ENCODE measurements around the gene IRF2BP1. TPM values are rescaled to one million over a fixed set of nuclear protein-coding genes. Genes with fewer than 3 reads are reported as not detected.

The IRF2BP1 gene
- total and polyA plus RNA-seq, 2 of the 13 experiments (the other 11 are each of a cell fraction or from before 2014, with no cell fraction given), result 4.3 to 14.3 TPM

- TF ChIP-seq SNAPC4 (CRISPR knock-in tag; IDR thresholded peaks at IDR 0.05) (peak; percentile 68; the same call in 1 of the 2 replicates), GATAD2A (CRISPR knock-in tag; IDR thresholded peaks at IDR 0.05) (peak; percentile 28; the same call in 1 of the 2 replicates), DMTF1 (CRISPR knock-in tag; IDR thresholded peaks at IDR 0.05) (no peak), FOXC1 (CRISPR knock-in tag; IDR thresholded peaks at IDR 0.05; ENCODE audit: borderline replicate concordance) (no peak), KDM4B (CRISPR knock-in tag; IDR thresholded peaks at IDR 0.05) (no peak), ZMYM2 (CRISPR knock-in tag; IDR thresholded peaks at IDR 0.05) (peak; percentile 89), AHR (CRISPR knock-in tag; IDR thresholded peaks at IDR 0.05) (0 out of 2 replicates have a peak, but pooled peaks have one; percentile 14), RAD21 (CRISPR knock-in tag; IDR thresholded peaks at IDR 0.05) (peak; percentile 98), ATF6 (CRISPR knock-in tag; conservative IDR thresholded peaks at IDR 0.05) (peak; percentile 29; the same call in 1 of the 2 replicates), ZNF747 (CRISPR knock-in tag; IDR thresholded peaks at IDR 0.05; ENCODE audit: borderline replicate concordance) (peak; percentile 10; the same call in 1 of the 2 replicates), SATB2 (CRISPR knock-in tag; IDR thresholded peaks at IDR 0.05) (no peak), ARID5B (CRISPR knock-in tag; IDR thresholded peaks at IDR 0.05) (peak; percentile 49; the same call in 1 of the 2 replicates), PHF21A (CRISPR knock-in tag; IDR thresholded peaks at IDR 0.05) (peak; percentile 57; the same call in 1 of the 2 replicates)
- TF ChIP-seq, protein P1, sequence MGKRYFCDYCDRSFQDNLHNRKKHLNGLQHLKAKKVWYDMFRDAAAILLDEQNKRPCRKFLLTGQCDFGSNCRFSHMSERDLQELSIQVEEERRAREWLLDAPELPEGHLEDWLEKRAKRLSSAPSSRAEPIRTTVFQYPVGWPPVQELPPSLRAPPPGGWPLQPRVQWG (CRISPR knock-in tag; IDR thresholded peaks at IDR 0.05; ENCODE audit: borderline replicate concordance, low read depth), result no peak
These were observed 21.9 kb downstream of the IRF2BP1 start, which contains the start of gene FOXA3 (continued) for GRCh38 chr19:45863840-45864628.

All from HepG2 (cell line).